Ishikawa (cell line): ENCODE measurements around the gene NDRG4.

Experiments used
- REST ChIP-seq: IDR thresholded peaks from 2 replicates; pipeline ENCODE4 v1.6.1; 2012; ENCODE audit warnings: low read depth, mild to moderate bottlenecking
- YY1 ChIP-seq: IDR thresholded peaks from 2 replicates; pipeline ENCODE4 v1.6.1; 2012; ENCODE audit warnings: low read depth

- TF ChIP-seq REST: no peak
- no peak for TF ChIP-seq YY1
Measured at GRCh38 chr16:58511933-58512815, 12.2 kb downstream of the NDRG4 start.
